ENCODE measurements around the gene CEP68.
"Not testable (repeated sequence)": the region's sequence is repeated elsewhere in the genome, so short reads cannot be mapped to it uniquely, and the experiment has no call there.

The CEP68 gene

GRCh38 chr2:65112633-65113032 is 56.4 kb downstream of the CEP68 start:
- no peak overlapping the region for H3K4me3 ChIP-seq (ENCODE audit: low read depth, low read length)
- TF ChIP-seq, protein P1, sequence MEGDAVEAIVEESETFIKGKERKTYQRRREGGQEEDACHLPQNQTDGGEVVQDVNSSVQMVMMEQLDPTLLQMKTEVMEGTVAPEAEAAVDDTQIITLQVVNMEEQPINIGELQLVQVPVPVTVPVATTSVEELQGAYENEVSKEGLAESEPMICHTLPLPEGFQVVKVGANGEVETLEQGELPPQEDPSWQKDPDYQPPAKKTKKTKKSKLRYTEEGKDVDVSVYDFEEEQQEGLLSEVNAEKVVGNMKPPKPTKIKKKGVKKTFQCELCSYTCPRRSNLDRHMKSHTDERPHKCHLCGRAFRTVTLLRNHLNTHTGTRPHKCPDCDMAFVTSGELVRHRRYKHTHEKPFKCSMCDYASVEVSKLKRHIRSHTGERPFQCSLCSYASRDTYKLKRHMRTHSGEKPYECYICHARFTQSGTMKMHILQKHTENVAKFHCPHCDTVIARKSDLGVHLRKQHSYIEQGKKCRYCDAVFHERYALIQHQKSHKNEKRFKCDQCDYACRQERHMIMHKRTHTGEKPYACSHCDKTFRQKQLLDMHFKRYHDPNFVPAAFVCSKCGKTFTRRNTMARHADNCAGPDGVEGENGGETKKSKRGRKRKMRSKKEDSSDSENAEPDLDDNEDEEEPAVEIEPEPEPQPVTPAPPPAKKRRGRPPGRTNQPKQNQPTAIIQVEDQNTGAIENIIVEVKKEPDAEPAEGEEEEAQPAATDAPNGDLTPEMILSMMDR (IDR thresholded peaks at IDR 0.05; ENCODE audit: low read depth, low read length): no peak

DNA sequence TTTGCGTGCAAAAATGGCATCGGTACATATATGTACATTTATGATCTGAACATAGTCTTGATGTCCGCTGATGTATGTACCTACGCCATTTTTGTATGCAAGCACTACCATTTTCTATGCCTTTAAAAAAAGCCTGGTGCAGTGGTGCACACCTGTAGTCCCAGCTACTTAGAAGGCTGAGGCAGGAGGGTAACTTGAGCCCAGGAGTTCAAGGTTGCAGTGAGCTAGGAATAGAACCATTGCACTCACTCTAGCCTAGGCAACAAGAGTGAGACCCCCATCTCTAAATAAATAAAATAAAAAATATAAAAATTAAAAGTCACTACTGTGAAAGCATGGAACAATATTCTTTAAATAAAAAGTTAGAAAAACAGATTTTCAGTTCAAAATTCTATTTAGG is 57.0 kb downstream of the CEP68 start:
- H3K4me3 ChIP-seq (ENCODE audit: low read depth, low read length): no peak overlapping the region
- TF ChIP-seq, protein P1 (IDR thresholded peaks at IDR 0.05; ENCODE audit: low read depth, low read length): no peak

GRCh38 chr2:65113816-65114215 is 57.6 kb downstream of the CEP68 start:
- TF ChIP-seq, protein P1 (IDR thresholded peaks at IDR 0.05; ENCODE audit: low read depth, low read length): no peak
- H3K4me3 ChIP-seq (ENCODE audit: low read depth, low read length): no peak overlapping the region

GRCh38 chr2:65114921-65115320 is 58.7 kb downstream of the CEP68 start:
- no peak overlapping the region for H3K4me3 ChIP-seq (ENCODE audit: low read depth, low read length)
- TF ChIP-seq, protein P1 (IDR thresholded peaks at IDR 0.05; ENCODE audit: low read depth, low read length): no peak

- no peak overlapping the region for H3K4me3 ChIP-seq (ENCODE audit: low read depth, low read length)
- TF ChIP-seq, protein P1 (IDR thresholded peaks at IDR 0.05; ENCODE audit: low read depth, low read length): no peak
These were observed 60.4 kb downstream of the CEP68 start for GRCh38 chr2:65116645-65117044.

- no peak overlapping the region for H3K4me3 ChIP-seq (ENCODE audit: low read depth, low read length)
- TF ChIP-seq, protein P1 (IDR thresholded peaks at IDR 0.05; ENCODE audit: low read depth, low read length): no peak
These were observed 64.9 kb downstream of the CEP68 start for GRCh38 chr2:65120990-65121693.

DNA sequence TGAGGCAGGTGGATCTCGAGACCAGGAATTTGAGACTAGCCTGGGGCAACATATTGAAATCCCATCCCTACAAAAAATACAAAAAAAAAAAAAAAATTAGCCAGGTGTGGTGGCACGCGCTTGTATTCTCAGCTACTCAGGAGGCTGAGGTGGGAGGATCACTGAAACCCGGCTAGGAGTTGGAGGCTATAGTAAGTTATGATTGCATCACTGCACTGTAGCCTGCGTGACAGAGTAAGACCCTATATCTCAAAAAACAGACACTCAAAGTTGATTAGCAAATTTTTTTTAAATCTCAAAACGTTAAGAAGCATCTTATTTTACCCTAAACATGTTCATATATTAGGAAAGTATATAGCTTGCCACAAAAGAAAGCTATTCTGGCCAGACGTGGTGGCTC is 66.1 kb downstream of the CEP68 start:
- no peak overlapping the region for H3K4me3 ChIP-seq (ENCODE audit: low read depth, low read length)
- TF ChIP-seq, protein P1 (IDR thresholded peaks at IDR 0.05; ENCODE audit: low read depth, low read length): no peak

DNA sequence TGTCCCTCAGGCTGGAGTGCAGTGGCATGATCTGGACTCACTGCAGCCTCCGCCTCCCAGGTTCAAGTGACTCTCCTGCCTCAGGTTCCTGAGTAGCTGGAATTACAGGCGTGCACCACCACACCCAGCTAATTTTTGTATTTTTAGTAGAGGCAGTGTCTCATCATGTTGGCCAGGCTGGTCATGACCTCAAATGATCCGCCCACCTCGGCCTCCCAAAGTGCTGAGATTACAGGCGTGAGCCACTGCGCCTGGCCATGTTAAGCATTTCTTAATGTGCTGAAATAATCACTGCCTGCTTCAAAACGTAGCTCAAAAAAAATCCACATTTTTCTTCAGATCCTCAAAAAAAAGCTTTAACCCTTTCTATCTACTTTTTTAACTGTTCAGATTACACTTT is 69.2 kb downstream of the CEP68 start:
- not testable (repeated sequence) for H3K4me3 ChIP-seq (ENCODE audit: low read depth, low read length)
